Fibroblast of mammary gland (primary cell): ENCODE measurements around the gene ANO6.

ENCODE experiments used
- DNase-seq: peaks from one replicate; pipeline ENCODE4 v3.0.0-alpha.2; 2010; ENCODE audit warnings: low read depth
- H3K4me3 ChIP-seq: 2 replicates; pipeline ENCODE4 v1.5.1; 2011; ENCODE audit warnings: low read depth, mild to moderate bottlenecking, low read length, moderate library complexity; ENCODE audit not compliant: control insufficient read depth
- CTCF ChIP-seq: conservative IDR thresholded peaks from 2 replicates; pipeline ENCODE4 v1.5.1; 2011; ENCODE audit warnings: low read depth, low read length, inconsistent platforms; ENCODE audit not compliant: control insufficient read depth, insufficient read depth

Gene ANO6

GRCh38 chr12:45349916-45350315, 134.0 kb downstream of the ANO6 start:
- no peak overlapping the region for H3K4me3 ChIP-seq
- no peak for TF ChIP-seq CTCF
- peak; percentile 50 for DNase-seq

GRCh38 chr12:45350861-45351260, 135.0 kb downstream of the ANO6 start:
- peak; percentile 71 for DNase-seq

GRCh38 chr12:45351921-45352670, 136.2 kb downstream of the ANO6 start:
- DNase-seq, result no peak
- no peak overlapping the region for H3K4me3 ChIP-seq
- TF ChIP-seq CTCF, result no peak

More at GRCh38 chr12:45350861-45351260, 135.0 kb downstream of the ANO6 start:
- no peak for TF ChIP-seq CTCF
- H3K4me3 ChIP-seq, result no peak overlapping the region

GRCh38 chr12:45353944-45354343, 138.0 kb downstream of the ANO6 start:
- no peak for TF ChIP-seq CTCF
- no peak overlapping the region for H3K4me3 ChIP-seq
- DNase-seq, result no peak

- no peak for TF ChIP-seq CTCF
- DNase-seq, result no peak
- H3K4me3 ChIP-seq, result no peak overlapping the region
Observed at GRCh38 chr12:45354399-45354798, 138.5 kb downstream of the ANO6 start.

- no peak overlapping the region for H3K4me3 ChIP-seq
- TF ChIP-seq CTCF, result no peak
- no peak for DNase-seq
Observed at GRCh38 chr12:45355730-45356129, 139.8 kb downstream of the ANO6 start.
